H1 (cell line): Measurements from ENCODE around the gene NEURL1B. TPM values are rescaled to one million over a fixed set of nuclear protein-coding genes. Genes with fewer than 3 reads are reported as not detected.

Experiments
- CTCF ChIA-PET: fragments of 300-600 bp; sonication (Branson Sonifier 250); formaldehyde crosslinking; loops from one replicate; lab custom pipeline; 2021; ENCODE audit not compliant: partially characterized antibody; lab: Charles Lee
- POLR2A ChIA-PET: fragments of 300-600 bp; sonication (Branson Sonifier 250); formaldehyde crosslinking; loops from one replicate; lab custom pipeline; 2021; ENCODE audit warnings: inconsistent platforms; ENCODE audit not compliant: partially characterized antibody; lab: Charles Lee
- DNase-seq, 2 experiments: peaks; one replicate each; pipeline versions ENCODE4 v3.0.0 to v3.0.0-alpha.2; 2010 to 2022; ENCODE audit warnings: low spot score in 2 of 2, low read depth in 1 of 2, mixed read lengths in 1 of 2
- FAIRE-seq: peaks from 2 replicates; lab custom pipeline; 2011; peaks lifted over from hg19 to GRCh38; lab: Jason Lieb, UNC
- H2AFZ ChIP-seq: 2 replicates; pipeline ENCODE4 v1.8.1; 2012; ENCODE audit warnings: low read length, inconsistent platforms
- H2AK5ac ChIP-seq: 2 replicates; pipeline ENCODE4 v1.6.1; 2013; ENCODE audit warnings: low read depth, low read length
- H2BK120ac ChIP-seq: replicated peaks from 2 replicates; pipeline ENCODE3; 2013; ENCODE audit warnings: low read depth, low read length, inconsistent platforms
- H2BK12ac ChIP-seq: 2 replicates; pipeline ENCODE4 v1.6.1; 2013; ENCODE audit warnings: low read depth, low read length
- H2BK15ac ChIP-seq: 2 replicates; pipeline ENCODE4 v1.6.1; 2013; ENCODE audit warnings: low read length
- H2BK20ac ChIP-seq: 2 replicates; pipeline ENCODE4 v1.6.1; 2013; ENCODE audit warnings: low read length
- H2BK5ac ChIP-seq: 2 replicates; pipeline ENCODE4 v1.6.1; 2013; ENCODE audit warnings: low read depth, low read length
- H3K14ac ChIP-seq: 2 replicates; pipeline ENCODE4 v1.6.1; 2013; ENCODE audit warnings: inconsistent platforms; ENCODE audit not compliant: insufficient read length
- H3K18ac ChIP-seq: 2 replicates; pipeline ENCODE4 v1.6.1; 2013; ENCODE audit warnings: low read length; ENCODE audit errors: extremely low read depth
- H3K23ac ChIP-seq: 2 replicates; pipeline ENCODE4 v1.6.1; 2013; ENCODE audit warnings: inconsistent platforms; ENCODE audit not compliant: insufficient read length
- H3K23me2 ChIP-seq: 2 replicates; pipeline ENCODE4 v1.6.1; 2013; ENCODE audit warnings: low read depth, low read length
- H3K27ac ChIP-seq: 2 replicates; pipeline ENCODE4 v1.6.1; 2011; ENCODE audit warnings: low read depth, low read length, inconsistent platforms
- H3K27me3 ChIP-seq, 4 experiments: replicated peaks in 1 of 4; 1 replicate in 1 of 4; 2 replicates in 3 of 4; pipeline versions ENCODE4 v1.6.1 to v1.8.1; 2011 to 2013; ENCODE audit warnings: low read length in 3 of 4, mild to moderate bottlenecking in 3 of 4, inconsistent platforms in 2 of 4, mixed read lengths in 2 of 4, moderate library complexity in 1 of 4; ENCODE audit not compliant: control insufficient read depth in 3 of 4, insufficient read depth in 3 of 4; ENCODE audit errors: extremely low read depth in 1 of 4
- H3K36me3 ChIP-seq, 4 experiments: 2 replicates each; pipeline versions ENCODE4 v1.6.1 to v1.8.1; 2011 to 2013; ENCODE audit warnings: mild to moderate bottlenecking in 4 of 4, low read length in 3 of 4, moderate library complexity in 2 of 4, control low read depth in 1 of 4, inconsistent platforms in 1 of 4; ENCODE audit not compliant: insufficient read depth in 4 of 4, control insufficient read depth in 2 of 4
- H3K4ac ChIP-seq: replicated peaks from 2 replicates; pipeline ENCODE3; 2013; ENCODE audit warnings: low read length, low read depth, mixed read lengths, inconsistent platforms; ENCODE audit not compliant: insufficient read length
- H3K4me1 ChIP-seq, 4 experiments: replicated peaks in 1 of 4; 1 replicate in 1 of 4; 2 replicates in 3 of 4; pipeline versions ENCODE4 v1.6.1 to v1.8.1; 2011 to 2013; ENCODE audit warnings: low read length in 3 of 4, inconsistent platforms in 2 of 4, mixed read lengths in 1 of 4; ENCODE audit not compliant: insufficient read depth in 4 of 4, control insufficient read depth in 3 of 4
- H3K4me2 ChIP-seq, 2 experiments: 2 replicates each; pipeline versions ENCODE4 v1.6.1 to v1.8.1; 2011 to 2013; ENCODE audit warnings: low read depth in 2 of 2, low read length in 2 of 2, control low read depth in 1 of 2, inconsistent platforms in 1 of 2, mild to moderate bottlenecking in 1 of 2; ENCODE audit not compliant: insufficient read depth in 1 of 2
- H3K4me3 ChIP-seq, 4 experiments: fragments of 200-600, 300-600 bp in 1 of 4; sonication (generic), shearing (Covaris generic), sonication (Bioruptor Twin) in 1 of 4; 2 replicates each; pipeline versions ENCODE4 v1.5.1 to v1.8.1; 2011 to 2016; ENCODE audit warnings: low read length in 4 of 4, low read depth in 3 of 4, control low read depth in 2 of 4, inconsistent platforms in 2 of 4, mild to moderate bottlenecking in 2 of 4, mixed read lengths in 1 of 4, moderate library complexity in 1 of 4; ENCODE audit not compliant: insufficient read depth in 2 of 4; ENCODE audit errors: extremely low read depth in 1 of 4
- H3K56ac ChIP-seq: replicated peaks from 2 replicates; pipeline ENCODE3; 2013; ENCODE audit warnings: low read depth, mild to moderate bottlenecking, mixed read lengths, low read length, inconsistent platforms; ENCODE audit not compliant: insufficient read length
- H3K79me1 ChIP-seq: 2 replicates; pipeline ENCODE4 v1.6.1; 2013; ENCODE audit warnings: low read depth, low read length, control low read depth
- H3K79me2 ChIP-seq, 2 experiments: 2 replicates each; pipeline versions ENCODE4 v1.6.1 to v1.8.1; 2012 to 2013; ENCODE audit warnings: low read length in 2 of 2, mild to moderate bottlenecking in 2 of 2, inconsistent platforms in 1 of 2; ENCODE audit not compliant: insufficient read depth in 2 of 2, control insufficient read depth in 1 of 2
- H3K9ac ChIP-seq, 4 experiments: replicated peaks in 1 of 4; 1 replicate in 1 of 4; 2 replicates in 3 of 4; pipeline versions ENCODE4 v1.6.1 to v1.8.1; 2011 to 2013; ENCODE audit warnings: low read depth in 3 of 4, low read length in 3 of 4, control low read depth in 2 of 4, mild to moderate bottlenecking in 2 of 4, moderate library complexity in 2 of 4, inconsistent platforms in 1 of 4; ENCODE audit errors: extremely low read depth in 1 of 4
- H3K9me3 ChIP-seq, 2 experiments: 2 replicates each; pipeline versions ENCODE4 v1.6.1 to v1.8.1; 2012 to 2013; ENCODE audit warnings: mild to moderate bottlenecking in 2 of 2, moderate library complexity in 2 of 2, control low read depth in 1 of 2, inconsistent platforms in 1 of 2, low read depth in 1 of 2, low read length in 1 of 2, mixed read lengths in 1 of 2; ENCODE audit not compliant: insufficient read depth in 2 of 2
- H4K20me1 ChIP-seq, 2 experiments: replicated peaks in 1 of 2; 2 replicates each; pipeline versions ENCODE3 to v1.8.1; 2011 to 2013; ENCODE audit warnings: inconsistent platforms in 2 of 2, low read length in 2 of 2, mild to moderate bottlenecking in 1 of 2; ENCODE audit not compliant: insufficient read depth in 2 of 2, control insufficient read depth in 1 of 2
- H4K5ac ChIP-seq: 2 replicates; pipeline ENCODE4 v1.6.1; 2013; ENCODE audit warnings: low read length, low read depth, mixed read lengths, inconsistent platforms; ENCODE audit not compliant: insufficient read length
- H4K8ac ChIP-seq: 2 replicates; pipeline ENCODE4 v1.8.0; 2013; ENCODE audit warnings: mild to moderate bottlenecking, moderate library complexity, low read length, inconsistent platforms; ENCODE audit not compliant: insufficient read depth; ENCODE audit errors: extremely low read depth
- H4K91ac ChIP-seq: replicated peaks from 2 replicates; pipeline ENCODE3; 2013; ENCODE audit warnings: low read length, mixed read lengths, inconsistent platforms; ENCODE audit not compliant: insufficient read length
- KDM4A ChIP-seq: IDR thresholded peaks from one replicate; pipeline ENCODE4 v1.7.1; 2012; ENCODE audit warnings: low read depth, mild to moderate bottlenecking, moderate library complexity, low read length, inconsistent platforms; ENCODE audit not compliant: severe bottlenecking
- WGBS, 2 experiments: shearing (Covaris generic) in 1 of 2; methylation state at CpG; one replicate each; pipeline versions ENCODE4 v1.1.6 to v1.1.7; 2013 to 2015; ENCODE audit warnings: low lambda C conversion rate in 2 of 2, mixed read lengths in 2 of 2, inconsistent platforms in 1 of 2, low coverage in 1 of 2, missing lambda C conversion rate in 1 of 2; ENCODE audit not compliant: insufficient replicate concordance in 2 of 2, insufficient coverage in 1 of 2, insufficient read length in 1 of 2; ENCODE audit errors: extremely low coverage in 1 of 2, missing lambda C conversion rate in 1 of 2; 5-methylcytosine and 5-hydroxymethylcytosine counted together
- polyA plus RNA-seq, 7 experiments: library from polyadenylated mRNA; depleted of rRNA in 3 of 7; stranded (reverse) in 5 of 7; unstranded in 2 of 7; fragments of >200 nt in 5 of 7; fragments of 200-250 nt in 2 of 7; gene quantifications; 1 replicate in 5 of 7; 2 replicates in 1 of 7; 4 replicates in 1 of 7; pipeline versions ENCODE4 v1.2.1 to v1.2.3, GENCODE V29; 2011 to 2013; ENCODE audit warnings: missing spikeins in 2 of 7, mixed read lengths in 2 of 7
- total RNA-seq: library from RNA; stranded (reverse); fragmentation: NEBNext Ultra II Directional; extraction: Animal tissue kit (Norgen Biotek cat#: 25700); gene quantifications from 2 replicates; pipeline ENCODE4 v1.2.1, GENCODE V29; 2021

Gene NEURL1B
- total and polyA plus RNA-seq, 2 of the 8 experiments (the other 6 are each of a cell fraction or from before 2014, with no cell fraction given): 3.3 to 6.1 TPM

DNA sequence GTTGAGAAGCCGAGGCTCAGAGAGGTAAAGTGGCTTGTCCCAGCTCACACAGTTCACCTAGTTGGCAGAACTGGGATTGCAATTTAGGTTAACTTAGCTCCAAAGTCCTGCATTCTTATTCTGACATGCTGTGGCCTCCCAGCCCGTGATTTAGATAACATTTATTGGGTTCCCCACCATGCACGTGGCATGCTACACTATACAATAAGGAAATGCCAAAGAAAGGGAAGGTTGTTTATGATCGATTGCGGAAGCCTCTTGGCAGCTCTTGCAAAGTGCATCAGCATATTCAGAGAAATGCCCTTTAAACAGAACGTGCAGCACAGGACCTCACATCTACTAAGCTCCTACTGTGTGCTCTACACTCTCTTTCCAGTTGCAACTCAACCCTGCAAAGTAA, 3.2 kb downstream of the NEURL1B start:
- H3K4me3 ChIP-seq: no peak overlapping the region
- H3K14ac ChIP-seq: no peak overlapping the region
- no peak overlapping the region for H2BK5ac ChIP-seq
- no peak overlapping the region for H2BK120ac ChIP-seq
- no peak overlapping the region for H3K4ac ChIP-seq
- H3K9me3 ChIP-seq: no peaks in the 10 kb centered on the region
- ChIA-PET POLR2A (interaction anchor here (0.9 to 1.2 kb wide), 2 partner anchors 15 to 78 kb away, joined by 3 read pairs; no protein-coding TSS in a partner anchor), CTCF (interaction anchor here (0.6 to 12.3 kb wide), 13 partner anchors 10 to 1056 kb away, joined by 3 to 164 read pairs (median 4); no protein-coding TSS in a partner anchor)
- H2BK12ac ChIP-seq: no peak overlapping the region
- no peak overlapping the region for H2AK5ac ChIP-seq
- DNase-seq: no peak
- H2AFZ ChIP-seq: no peak overlapping the region
- 83% methylated on average over 6 of the region's 6 CpGs; no CpG with 5 or more reads in 1 of the 2 experiments for WGBS, 2 experiments
- FAIRE-seq: no peak
- H3K56ac ChIP-seq: no peak overlapping the region
- H3K23me2 ChIP-seq: peaks cover 7% of the 10 kb centered on the region; the same call in 1 of the 2 replicates
- H3K9ac ChIP-seq: no peak overlapping the region
- no peaks in the 10 kb centered on the region for H3K79me2 ChIP-seq
- no peak overlapping the region for H4K8ac ChIP-seq
- no peak overlapping the region for H3K27ac ChIP-seq
- no peak overlapping the region for H3K23ac ChIP-seq
- H4K20me1 ChIP-seq: peaks cover 0 to 8% of the 10 kb centered on the region in 2 experiments
- H3K4me1 ChIP-seq: peaks cover 5 to 34% (median 8%) of the 10 kb centered on the region in 4 experiments; a peak in 6 of 7 replicates
- H2BK15ac ChIP-seq: no peak overlapping the region; the same call in 1 of the 2 replicates
- no peak overlapping the region for H2BK20ac ChIP-seq
- H3K79me1 ChIP-seq: no peaks in the 10 kb centered on the region
- H3K4me2 ChIP-seq: no peak overlapping the region
- peaks cover 0 to 24% (median 15%) of the 10 kb centered on the region in 4 experiments; a peak in 6 of 7 replicates for H3K27me3 ChIP-seq
- H3K36me3 ChIP-seq: no peaks in the 10 kb centered on the region
- no peak overlapping the region for H4K91ac ChIP-seq
- TF ChIP-seq KDM4A: no peak
- H3K18ac ChIP-seq: no peak overlapping the region
- H4K5ac ChIP-seq: no peak overlapping the region
